ENCODE data around the gene PTPN12.

PTPN12 gene

DNA sequence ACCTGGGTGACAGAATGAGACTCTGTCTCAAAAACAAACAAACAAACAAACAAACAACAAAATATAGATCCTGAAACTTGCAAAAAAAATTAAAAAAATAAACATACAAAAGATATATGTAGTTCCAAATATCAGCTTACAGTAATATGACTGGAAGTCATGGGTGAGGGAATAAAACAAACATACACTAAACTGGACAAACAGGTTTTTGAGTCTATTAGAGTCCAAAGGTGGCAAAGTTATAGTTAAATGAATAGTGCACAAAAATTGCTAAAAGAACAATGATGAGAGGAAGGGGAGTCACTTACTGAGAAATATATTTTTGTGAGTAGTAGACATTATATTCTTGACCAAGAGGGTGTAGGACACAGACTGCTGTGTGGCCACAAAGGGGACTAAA, 142.5 kb downstream of the PTPN12 start:
- H3K9me3 ChIP-seq (ENCODE audit: control insufficient read depth in 2 of 2, low read length in 2 of 2) = no peaks in the 10 kb centered on the region
- no peaks in the 10 kb centered on the region for H3K27me3 ChIP-seq (ENCODE audit: control insufficient read depth in 2 of 2, insufficient read depth in 2 of 2, low read length in 2 of 2)
- peak overlapping the region; percentile 62 to 77 for H3K27ac ChIP-seq (ENCODE audit: low read depth in 2 of 2, low read length in 2 of 2)
- H3K4me3 ChIP-seq (ENCODE audit: low read length in 2 of 2) = no peak overlapping the region
- H3K4me1 ChIP-seq (ENCODE audit: control insufficient read depth in 2 of 2, insufficient read depth in 2 of 2, low read length in 2 of 2) = peaks cover 9 to 13% of the 10 kb centered on the region in 2 donors
- H3K9ac ChIP-seq (ENCODE audit: low read depth in 1 of 2, low read length in 2 of 2) = no peak overlapping the region
- H3K36me3 ChIP-seq (ENCODE audit: control insufficient read depth in 2 of 2, insufficient read depth in 2 of 2, low read length in 2 of 2) = peaks cover 3 to 11% of the 10 kb centered on the region in 2 donors

DNA sequence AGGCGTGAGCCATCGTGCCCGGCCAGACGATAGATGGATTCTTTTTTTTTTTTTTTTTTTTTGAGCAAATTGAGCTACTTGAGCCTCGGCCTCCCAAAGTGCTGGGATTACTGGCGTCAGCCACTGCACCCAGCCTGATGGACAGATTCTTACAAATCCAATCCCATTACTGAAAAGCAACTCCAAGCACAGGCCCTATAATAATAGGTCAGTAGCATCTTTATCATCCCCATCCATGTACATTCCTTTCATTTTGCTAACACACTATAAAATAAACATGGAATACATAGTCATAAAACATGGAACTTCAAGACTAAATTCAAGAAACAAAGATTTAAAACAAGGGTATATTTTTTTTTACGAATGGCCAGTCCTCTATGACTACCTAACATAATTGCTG, 143.2 kb downstream of the PTPN12 start:
- H3K9ac ChIP-seq (ENCODE audit: low read depth in 1 of 2, low read length in 2 of 2) = no peak overlapping the region
- peaks cover 3 to 11% of the 10 kb centered on the region in 2 donors for H3K36me3 ChIP-seq (ENCODE audit: control insufficient read depth in 2 of 2, insufficient read depth in 2 of 2, low read length in 2 of 2)
- H3K4me1 ChIP-seq (ENCODE audit: control insufficient read depth in 2 of 2, insufficient read depth in 2 of 2, low read length in 2 of 2) = peaks cover 11 to 15% of the 10 kb centered on the region in 2 donors
- no peak overlapping the region for H3K4me3 ChIP-seq (ENCODE audit: low read length in 2 of 2)
- H3K9me3 ChIP-seq (ENCODE audit: control insufficient read depth in 2 of 2, low read length in 2 of 2) = no peaks in the 10 kb centered on the region
- H3K27me3 ChIP-seq (ENCODE audit: control insufficient read depth in 2 of 2, insufficient read depth in 2 of 2, low read length in 2 of 2) = no peaks in the 10 kb centered on the region
- H3K27ac ChIP-seq (ENCODE audit: low read depth in 2 of 2, low read length in 2 of 2) = no peak overlapping the region

DNA sequence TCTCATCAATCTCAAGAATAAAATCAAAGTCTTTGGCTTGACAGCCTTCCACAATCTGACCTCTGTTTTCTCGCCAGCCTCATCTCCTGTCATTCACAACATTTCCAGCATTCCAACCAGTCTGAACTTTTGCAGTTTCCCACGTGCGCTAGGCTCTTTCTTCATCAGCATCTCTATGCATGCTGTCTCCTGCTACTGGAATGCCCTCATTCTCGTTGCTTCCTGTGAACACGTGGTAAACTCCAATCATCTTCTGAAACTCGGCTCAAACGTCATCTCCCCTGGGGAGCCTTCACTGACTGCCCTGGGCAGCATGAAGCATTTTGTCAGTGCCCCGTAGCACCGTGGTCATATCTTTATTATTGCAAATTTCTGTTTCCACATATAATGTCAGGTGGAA, 146.9 kb downstream of the PTPN12 start:
- Histone ChIP-seq H3K9me3 (ENCODE audit: control insufficient read depth in 2 of 2, low read length in 2 of 2) (no peaks in the 10 kb centered on the region), H3K27ac (ENCODE audit: low read depth in 2 of 2, low read length in 2 of 2) (no peak overlapping the region), H3K27me3 (ENCODE audit: control insufficient read depth in 2 of 2, insufficient read depth in 2 of 2, low read length in 2 of 2) (no peaks in the 10 kb centered on the region), H3K9ac (ENCODE audit: low read depth in 1 of 2, low read length in 2 of 2) (no peak overlapping the region), H3K36me3 (ENCODE audit: control insufficient read depth in 2 of 2, insufficient read depth in 2 of 2, low read length in 2 of 2) (peaks cover 3 to 11% of the 10 kb centered on the region in 2 donors), H3K4me3 (ENCODE audit: low read length in 2 of 2) (no peak overlapping the region), H3K4me1 (ENCODE audit: control insufficient read depth in 2 of 2, insufficient read depth in 2 of 2, low read length in 2 of 2) (peaks cover 20 to 38% of the 10 kb centered on the region in 2 donors)

DNA sequence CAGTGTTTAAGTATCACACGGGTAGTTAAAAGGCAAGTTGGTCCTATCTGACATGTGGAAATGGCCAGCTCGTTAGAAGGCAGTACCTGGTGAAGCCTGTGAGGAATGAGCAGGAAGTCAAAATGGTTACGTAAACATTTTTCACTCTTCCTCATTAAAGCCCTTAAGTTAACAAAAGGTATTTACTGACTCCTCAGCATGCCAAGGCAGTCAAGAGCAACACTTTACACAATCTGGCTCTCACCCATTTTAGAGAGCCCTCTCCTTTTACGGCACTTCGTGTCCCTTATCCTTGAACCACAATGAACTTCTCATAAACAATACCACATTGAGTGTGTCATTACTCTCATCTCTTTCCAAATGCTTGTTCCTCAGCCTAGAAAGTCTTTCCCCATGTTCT, 148.1 kb downstream of the PTPN12 start:
- Histone ChIP-seq H3K9ac (ENCODE audit: low read depth in 1 of 2, low read length in 2 of 2) (peak overlapping the region in 1 of 2 donors; percentile 52), H3K4me1 (ENCODE audit: control insufficient read depth in 2 of 2, insufficient read depth in 2 of 2, low read length in 2 of 2) (peaks cover 22 to 37% of the 10 kb centered on the region in 2 donors), H3K4me3 (ENCODE audit: low read length in 2 of 2) (peak overlapping the region in 1 of 2 donors; percentile 35), H3K27me3 (ENCODE audit: control insufficient read depth in 2 of 2, insufficient read depth in 2 of 2, low read length in 2 of 2) (no peaks in the 10 kb centered on the region), H3K9me3 (ENCODE audit: control insufficient read depth in 2 of 2, low read length in 2 of 2) (no peaks in the 10 kb centered on the region), H3K27ac (ENCODE audit: low read depth in 2 of 2, low read length in 2 of 2) (peak overlapping the region; percentile 56 to 81), H3K36me3 (ENCODE audit: control insufficient read depth in 2 of 2, insufficient read depth in 2 of 2, low read length in 2 of 2) (peaks cover 3 to 16% of the 10 kb centered on the region in 2 donors)

DNA sequence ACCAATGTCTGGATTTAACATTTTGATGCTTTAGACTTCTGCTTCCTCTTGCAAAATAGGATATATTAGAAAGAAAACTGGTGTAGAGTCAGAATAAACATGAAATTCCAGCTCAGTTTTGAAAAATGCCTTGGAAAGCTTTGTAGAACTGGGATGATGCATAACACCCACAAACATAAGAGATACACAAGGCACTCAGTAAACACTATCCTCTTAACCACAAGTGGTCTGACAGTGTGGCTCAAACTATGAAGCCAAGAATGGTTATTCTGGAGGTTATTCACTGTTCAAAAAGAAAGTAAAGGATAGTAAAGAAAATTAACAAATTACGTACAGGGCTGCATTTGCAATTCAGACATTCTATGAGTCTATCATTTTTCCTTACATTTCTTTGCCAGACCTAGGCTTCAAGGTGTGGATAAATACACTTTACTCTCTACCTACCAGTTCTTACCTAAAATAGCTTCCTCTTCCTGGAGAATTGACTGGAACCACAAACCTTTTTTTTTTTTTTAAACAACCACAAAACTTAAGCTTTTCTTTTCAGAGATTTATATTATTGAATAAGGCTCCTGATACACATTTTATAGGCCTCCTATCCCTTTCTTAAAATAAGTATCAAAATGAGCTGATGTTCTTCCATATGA, 150.1 kb downstream of the PTPN12 start:
- peaks cover 27 to 44% of the 10 kb centered on the region in 2 donors for H3K4me1 ChIP-seq (ENCODE audit: control insufficient read depth in 2 of 2, insufficient read depth in 2 of 2, low read length in 2 of 2)
- no peak overlapping the region for H3K9ac ChIP-seq (ENCODE audit: low read depth in 1 of 2, low read length in 2 of 2)
- peak overlapping the region; percentile 52 to 54 for H3K27ac ChIP-seq (ENCODE audit: low read depth in 2 of 2, low read length in 2 of 2)
- no peak overlapping the region for H3K4me3 ChIP-seq (ENCODE audit: low read length in 2 of 2)
- peaks cover 3 to 16% of the 10 kb centered on the region in 2 donors for H3K36me3 ChIP-seq (ENCODE audit: control insufficient read depth in 2 of 2, insufficient read depth in 2 of 2, low read length in 2 of 2)
- H3K9me3 ChIP-seq (ENCODE audit: control insufficient read depth in 2 of 2, low read length in 2 of 2) = no peaks in the 10 kb centered on the region
- no peaks in the 10 kb centered on the region for H3K27me3 ChIP-seq (ENCODE audit: control insufficient read depth in 2 of 2, insufficient read depth in 2 of 2, low read length in 2 of 2)

DNA sequence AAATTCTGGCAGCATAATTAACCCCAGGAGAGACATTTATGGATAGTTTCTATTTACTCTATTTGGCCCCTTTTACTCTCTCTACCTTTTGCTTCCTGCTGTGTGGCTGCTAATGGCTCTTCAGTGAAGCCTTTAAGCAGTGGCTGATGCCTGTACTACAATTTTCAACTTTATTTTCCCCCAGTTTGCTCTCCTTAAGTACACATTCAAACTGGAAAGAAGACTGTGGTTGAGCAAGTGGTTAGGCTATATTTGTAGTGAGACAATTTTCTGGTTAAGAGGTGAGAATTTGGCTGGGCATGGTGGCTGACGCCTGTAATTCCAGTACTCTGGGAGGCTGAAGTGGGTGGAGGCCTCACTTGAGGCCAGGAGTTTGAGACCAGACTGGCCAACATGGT, 150.7 kb downstream of the PTPN12 start:
- no peaks in the 10 kb centered on the region for H3K27me3 ChIP-seq (ENCODE audit: control insufficient read depth in 2 of 2, insufficient read depth in 2 of 2, low read length in 2 of 2)
- peaks cover 3 to 13% of the 10 kb centered on the region in 2 donors for H3K36me3 ChIP-seq (ENCODE audit: control insufficient read depth in 2 of 2, insufficient read depth in 2 of 2, low read length in 2 of 2)
- no peak overlapping the region for H3K9ac ChIP-seq (ENCODE audit: low read depth in 1 of 2, low read length in 2 of 2)
- H3K4me3 ChIP-seq (ENCODE audit: low read length in 2 of 2) = no peak overlapping the region
- peak overlapping the region; percentile 36 to 50 for H3K27ac ChIP-seq (ENCODE audit: low read depth in 2 of 2, low read length in 2 of 2)
- peaks cover 29 to 46% of the 10 kb centered on the region in 2 donors for H3K4me1 ChIP-seq (ENCODE audit: control insufficient read depth in 2 of 2, insufficient read depth in 2 of 2, low read length in 2 of 2)
- H3K9me3 ChIP-seq (ENCODE audit: control insufficient read depth in 2 of 2, low read length in 2 of 2) = no peaks in the 10 kb centered on the region
